Renal cortex interstitium (tissue), 11 donors: ENCODE data around the gene PRMT2. TPM values are rescaled to one million over a fixed set of nuclear protein-coding genes. Genes with fewer than 3 reads are reported as not detected.
A peak's percentile ranks its signal among the peaks of the same experiment; 100 is the strongest.
"Not testable (repeated sequence)": the region's sequence is repeated elsewhere in the genome, so short reads cannot be mapped to it uniquely, and the experiment has no call there.

Experiments
- DNase-seq, 11 donors: peaks; one replicate each; pipeline ENCODE4 v3.0.0-alpha.2; 2013; ENCODE audit warnings: low read depth in 9 of 11, low spot score in 4 of 11; ENCODE audit errors: extremely low read depth in 1 of 11
- polyA plus RNA-seq, 3 donors: library from polyadenylated mRNA; unstranded; fragments of 120-200 nt; gene quantifications; one replicate each; pipeline ENCODE4 v1.2.1, GENCODE V29; 2013; ENCODE audit not compliant: insufficient read length in 3 of 3

The PRMT2 gene
- polyA plus RNA-seq, 3 donors, result 119 to 132 (median 122) TPM

DNA sequence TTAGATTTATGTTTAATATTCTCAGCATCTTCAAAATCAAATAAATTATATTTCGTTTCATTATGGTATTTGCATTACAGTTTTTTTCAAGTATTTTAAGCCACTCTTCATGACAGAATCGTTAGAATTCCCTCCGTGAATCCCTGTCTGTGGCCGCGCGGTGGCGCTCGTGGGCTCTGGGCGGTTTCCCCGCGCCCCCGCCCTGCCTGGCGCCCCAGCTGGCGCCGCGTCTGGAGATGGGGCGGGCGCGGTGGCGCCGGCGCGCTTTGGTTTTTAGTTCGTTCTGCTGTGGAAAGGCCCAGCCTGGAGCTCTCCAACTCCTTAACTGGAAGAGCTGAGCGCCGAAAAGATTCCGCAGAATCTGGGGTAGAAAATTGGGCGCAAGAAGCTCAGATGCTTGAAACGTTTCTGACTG, 25.7 kb downstream of the PRMT2 start:
- DNase-seq, result peak in 10 of 11 donors; percentile 55 to 78 (median 70)

DNA sequence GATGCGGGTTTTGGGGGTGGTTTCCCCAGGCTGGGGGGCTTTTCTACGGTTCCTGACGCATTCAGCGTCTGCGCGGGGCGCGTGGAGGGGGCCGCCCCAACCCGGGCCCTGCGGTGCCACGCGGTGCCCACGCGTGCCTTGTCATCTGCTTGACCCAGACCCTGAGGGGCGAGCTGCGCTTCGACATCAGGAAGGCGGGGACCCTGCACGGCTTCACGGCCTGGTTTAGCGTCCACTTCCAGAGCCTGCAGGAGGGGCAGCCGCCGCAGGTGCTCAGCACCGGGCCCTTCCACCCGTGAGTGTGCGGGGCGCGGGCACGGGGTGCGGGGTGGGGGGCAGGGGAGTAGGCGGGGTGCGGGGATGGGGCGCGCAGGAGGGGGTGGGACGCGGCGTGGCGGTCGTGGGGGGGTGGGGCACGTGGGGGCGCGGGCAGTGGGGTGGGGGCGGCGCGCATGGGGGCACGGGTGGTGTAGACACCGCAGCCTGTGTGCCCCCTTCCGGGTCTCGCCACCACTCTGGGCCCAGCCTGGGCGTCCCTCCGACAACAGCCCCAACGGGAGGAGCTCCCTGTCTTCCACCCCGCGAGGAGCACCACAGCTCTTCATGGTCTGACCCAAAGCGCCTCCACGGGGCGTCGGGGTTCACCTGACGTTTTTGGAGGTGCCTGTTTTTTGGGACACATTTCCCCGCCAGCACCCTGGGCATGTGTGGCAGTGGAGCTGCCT, 26.3 kb downstream of the PRMT2 start:
- no peak for DNase-seq

DNA sequence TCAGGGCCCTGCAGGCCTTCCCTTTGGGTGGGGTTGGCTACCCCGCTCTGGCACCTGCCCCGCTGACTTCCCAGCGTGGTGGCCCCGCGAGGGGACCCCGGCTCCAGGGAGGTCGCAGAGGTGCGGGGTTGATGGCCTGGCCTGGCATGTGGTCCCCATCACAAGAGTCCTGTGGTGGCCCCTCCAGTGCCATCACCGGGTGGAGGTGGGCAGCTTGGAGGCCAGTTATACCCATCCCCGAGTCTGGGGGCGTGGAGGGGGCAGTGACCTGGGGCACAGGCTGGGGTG, 26.8 kb downstream of the PRMT2 start:
- no peak for DNase-seq

DNA sequence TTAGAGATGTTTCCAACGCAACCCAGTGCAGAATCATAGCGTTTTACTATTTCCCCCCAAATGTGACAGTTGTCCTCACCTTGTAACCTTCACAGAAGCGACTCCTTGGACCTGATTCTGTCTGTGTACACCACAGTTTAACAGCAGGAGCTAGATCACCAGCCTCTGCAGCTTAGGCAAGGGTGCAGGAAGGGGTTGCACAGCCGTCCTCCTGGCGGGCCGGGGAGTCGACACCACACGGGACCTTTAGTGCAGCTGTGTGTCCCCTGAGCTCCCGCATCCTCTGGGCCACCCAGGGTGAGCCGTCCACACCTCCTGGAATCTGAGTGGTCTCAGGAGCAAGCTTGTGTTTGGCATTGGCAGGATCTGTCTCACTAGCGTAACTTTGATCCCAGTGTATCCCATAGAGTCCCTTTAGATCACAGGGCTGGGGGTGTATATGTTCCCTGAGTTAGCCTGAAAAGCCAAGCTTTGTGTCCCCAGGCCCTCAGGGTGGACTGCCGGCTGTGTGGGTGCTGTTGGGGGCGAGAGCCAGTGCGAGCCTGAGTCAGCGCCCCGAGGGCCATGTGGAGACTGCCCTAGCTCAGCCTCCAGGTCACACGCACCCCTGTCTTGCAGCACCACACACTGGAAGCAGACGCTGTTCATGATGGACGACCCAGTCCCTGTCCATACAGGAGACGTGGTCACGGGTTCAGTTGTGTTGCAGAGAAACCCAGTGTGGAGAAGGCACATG, 27.5 kb downstream of the PRMT2 start:
- DNase-seq, result no peak

DNA sequence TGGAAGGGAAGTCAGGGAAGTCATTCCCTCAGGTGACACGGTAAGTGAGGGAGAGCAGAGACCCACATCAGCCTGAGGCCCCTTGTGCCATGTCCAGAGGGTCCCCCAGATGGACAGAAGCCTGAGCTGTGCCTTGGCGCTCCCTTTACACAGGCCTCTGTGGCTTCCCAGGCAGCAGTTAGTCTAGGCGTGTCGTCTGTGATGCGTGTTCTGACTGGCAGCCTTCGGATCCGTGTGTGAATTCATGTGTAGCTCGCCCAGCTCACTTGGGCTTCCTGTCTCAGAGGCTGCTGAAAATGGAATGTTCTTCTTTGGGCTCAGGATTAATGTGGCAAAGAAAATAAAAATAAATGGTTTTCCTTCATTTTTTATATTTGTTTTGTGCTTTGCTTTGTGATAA, 28.3 kb downstream of the PRMT2 start:
- no peak for DNase-seq

DNA sequence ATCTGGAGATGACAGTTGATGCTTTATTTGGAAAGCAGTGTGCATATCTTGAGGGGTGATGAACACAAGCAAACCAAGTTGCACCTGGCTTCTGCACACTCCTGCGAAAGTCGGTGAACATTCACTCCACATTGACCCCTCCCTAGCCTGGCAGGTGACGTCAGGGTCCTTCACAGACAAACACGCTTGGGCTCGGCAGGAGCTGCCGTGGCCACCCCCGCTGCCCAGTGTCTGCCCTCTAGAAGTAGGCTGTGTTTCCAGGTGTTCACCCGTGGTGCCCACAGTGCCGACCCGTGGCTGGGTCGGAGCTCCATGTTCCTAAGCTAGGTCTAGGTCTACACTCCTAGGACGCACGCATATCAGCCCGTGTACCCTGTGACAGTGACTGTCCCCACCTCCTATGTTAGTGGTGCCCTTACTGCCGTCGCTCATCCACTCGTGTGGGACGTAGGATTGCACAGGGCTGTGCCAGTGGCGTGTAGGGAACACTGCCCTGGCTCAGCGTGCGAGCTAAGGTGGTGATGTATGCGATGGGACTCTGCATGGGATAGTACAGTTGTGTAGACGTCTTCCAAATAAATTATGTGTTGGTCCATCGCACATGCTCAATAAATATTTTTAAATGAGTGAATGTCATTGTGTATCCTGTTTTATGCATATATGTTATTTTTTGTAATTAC, 29.0 kb downstream of the PRMT2 start:
- no peak for DNase-seq

DNA sequence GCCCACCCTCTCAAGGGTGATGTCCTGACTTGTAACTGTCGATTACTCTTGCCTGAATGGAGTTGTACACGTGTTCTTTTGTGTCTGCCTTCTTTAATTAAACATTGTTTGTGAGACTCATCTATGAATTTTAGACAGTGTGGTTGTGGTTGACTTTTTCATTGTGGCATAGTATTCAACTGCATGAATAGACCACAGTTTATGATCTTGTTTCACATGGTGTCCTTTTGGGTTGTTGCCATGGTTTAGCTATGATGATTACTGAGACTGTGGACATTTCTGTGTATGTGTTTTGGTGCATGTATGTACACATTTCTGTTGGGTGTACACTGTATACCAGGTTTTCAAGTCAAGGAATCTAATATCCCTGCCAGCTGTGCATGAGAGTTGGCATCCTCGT, 30.1 kb downstream of the PRMT2 start:
- DNase-seq, result no peak

DNA sequence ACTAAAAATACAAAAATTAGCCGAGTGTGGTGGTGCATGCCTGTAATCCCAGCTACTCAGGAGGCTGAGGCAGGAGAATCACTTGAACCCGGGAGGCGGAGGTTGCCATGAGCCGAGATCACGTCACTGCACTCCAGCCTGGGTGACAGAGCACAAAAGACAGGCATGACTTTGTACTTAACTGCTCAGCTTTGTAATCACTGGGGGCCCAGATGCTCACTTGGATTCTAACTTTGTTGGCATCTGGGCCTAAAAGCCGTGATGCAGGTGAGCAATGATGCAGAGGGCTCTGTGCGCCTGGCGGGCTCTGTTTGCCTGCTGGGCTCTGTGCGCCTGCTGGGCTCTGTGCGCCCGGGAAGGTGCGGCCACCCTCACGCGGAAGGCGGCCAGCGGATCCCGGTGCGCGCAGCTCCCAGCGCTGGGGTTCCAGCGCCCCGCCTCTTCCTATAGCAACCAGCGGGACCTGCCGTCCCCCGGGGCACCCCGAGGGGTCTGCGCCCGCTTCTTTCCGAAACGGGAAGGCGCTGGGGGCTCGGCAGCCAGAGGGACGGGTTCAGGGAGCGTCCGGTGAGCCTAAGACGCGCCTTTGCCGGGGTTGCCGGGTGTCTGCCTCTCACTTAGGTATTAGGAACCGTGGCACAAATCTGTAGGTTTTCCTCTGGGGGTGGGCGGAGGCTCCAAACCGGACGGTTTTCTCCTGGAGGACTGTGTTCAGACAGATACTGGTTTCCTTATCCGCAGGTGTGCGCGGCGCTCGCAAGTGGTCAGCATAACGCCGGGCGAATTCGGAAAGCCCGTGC, 31.7 kb downstream of the PRMT2 start:
- peak in 1 of 11 donors; percentile 2 for DNase-seq

DNA sequence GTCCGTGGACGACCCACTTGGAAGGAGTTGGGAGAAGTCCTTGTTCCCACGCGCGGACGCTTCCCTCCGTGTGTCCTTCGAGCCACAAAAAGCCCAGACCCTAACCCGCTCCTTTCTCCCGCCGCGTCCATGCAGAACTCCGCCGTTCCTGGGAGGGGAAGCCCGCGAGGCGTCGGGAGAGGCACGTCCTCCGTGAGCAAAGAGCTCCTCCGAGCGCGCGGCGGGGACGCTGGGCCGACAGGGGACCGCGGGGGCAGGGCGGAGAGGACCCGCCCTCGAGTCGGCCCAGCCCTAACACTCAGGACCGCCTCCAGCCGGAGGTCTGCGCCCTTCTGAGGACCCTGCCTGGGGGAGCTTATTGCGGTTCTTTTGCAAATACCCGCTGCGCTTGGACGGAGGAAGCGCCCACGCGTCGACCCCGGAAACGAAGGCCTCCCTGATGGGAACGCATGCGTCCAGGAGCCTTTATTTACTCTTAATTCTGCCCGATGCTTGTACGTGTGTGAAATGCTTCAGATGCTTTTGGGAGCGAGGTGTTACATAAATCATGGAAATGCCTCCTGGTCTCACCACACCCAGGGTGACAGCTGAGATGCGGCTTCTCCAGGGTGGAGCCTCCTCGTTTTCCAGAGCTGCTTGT, 32.4 kb downstream of the PRMT2 start:
- peak in 2 of 11 donors; percentile 21 to 23 for DNase-seq

DNA sequence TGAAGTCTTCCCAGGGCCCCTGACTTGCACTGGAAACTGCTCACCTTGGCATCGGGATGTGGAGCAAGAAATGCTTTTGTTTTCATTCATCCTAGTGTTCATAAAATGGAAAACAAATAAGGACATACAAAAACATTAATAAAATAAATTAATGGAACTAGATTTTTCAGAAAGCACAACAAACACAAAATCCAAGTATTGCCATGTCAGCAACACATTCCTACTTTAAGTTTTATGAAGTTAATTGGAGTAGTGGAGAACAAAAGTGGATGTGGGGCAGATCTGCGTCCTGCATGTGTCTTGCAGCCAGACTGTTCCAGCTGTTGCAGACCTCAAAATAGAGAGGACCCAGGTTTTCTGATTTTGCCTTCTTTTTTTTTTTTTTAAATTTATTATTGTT, 32.9 kb downstream of the PRMT2 start:
- no peak for DNase-seq

DNA sequence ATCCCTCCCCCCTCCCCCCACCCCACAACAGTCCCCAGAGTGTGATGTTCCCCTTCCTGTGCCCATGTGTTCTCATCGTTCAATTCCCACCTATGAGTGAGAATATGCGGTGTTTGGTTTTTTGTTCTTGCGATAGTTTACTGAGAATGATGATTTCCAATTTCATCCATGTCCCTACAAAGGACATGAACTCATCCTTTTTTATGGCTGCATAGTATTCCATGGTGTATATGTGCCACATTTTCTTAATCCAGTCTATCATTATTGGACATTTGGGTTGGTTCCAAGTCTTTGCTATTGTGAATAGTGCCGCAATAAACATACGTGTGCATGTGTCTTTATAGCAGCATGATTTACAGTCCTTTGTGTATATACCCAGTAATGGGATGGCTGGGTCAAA, 33.4 kb downstream of the PRMT2 start:
- DNase-seq, result not testable (repeated sequence)

DNA sequence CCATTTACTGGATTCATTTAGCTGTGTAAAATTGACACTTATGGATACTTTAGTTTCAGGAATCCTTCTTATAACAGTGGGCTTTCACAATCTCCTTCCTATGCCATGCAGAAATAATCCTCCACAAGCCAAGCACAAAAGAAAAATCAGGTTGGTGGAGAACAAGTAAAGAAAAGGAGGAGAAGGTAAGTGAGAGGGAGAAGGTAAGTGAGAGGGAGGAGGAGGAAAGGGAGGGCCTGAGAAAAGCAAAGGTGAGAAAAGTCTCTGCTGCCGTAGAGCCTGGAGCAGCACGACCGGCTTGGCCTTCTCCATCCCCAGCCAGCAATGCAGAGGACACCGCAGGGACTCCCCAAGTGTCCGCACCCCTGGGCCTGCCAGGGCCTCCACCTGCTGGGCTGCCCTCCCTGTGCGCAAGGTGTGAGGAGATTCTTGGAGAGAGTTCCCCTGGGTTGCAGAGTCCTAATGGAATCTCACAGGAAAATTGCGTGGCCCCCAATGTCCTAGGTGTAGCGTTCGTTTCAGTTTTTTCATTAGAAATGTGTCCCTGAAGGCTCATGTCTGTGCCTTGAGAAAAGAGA, 39.0 kb downstream of the PRMT2 start:
- DNase-seq, result no peak

DNA sequence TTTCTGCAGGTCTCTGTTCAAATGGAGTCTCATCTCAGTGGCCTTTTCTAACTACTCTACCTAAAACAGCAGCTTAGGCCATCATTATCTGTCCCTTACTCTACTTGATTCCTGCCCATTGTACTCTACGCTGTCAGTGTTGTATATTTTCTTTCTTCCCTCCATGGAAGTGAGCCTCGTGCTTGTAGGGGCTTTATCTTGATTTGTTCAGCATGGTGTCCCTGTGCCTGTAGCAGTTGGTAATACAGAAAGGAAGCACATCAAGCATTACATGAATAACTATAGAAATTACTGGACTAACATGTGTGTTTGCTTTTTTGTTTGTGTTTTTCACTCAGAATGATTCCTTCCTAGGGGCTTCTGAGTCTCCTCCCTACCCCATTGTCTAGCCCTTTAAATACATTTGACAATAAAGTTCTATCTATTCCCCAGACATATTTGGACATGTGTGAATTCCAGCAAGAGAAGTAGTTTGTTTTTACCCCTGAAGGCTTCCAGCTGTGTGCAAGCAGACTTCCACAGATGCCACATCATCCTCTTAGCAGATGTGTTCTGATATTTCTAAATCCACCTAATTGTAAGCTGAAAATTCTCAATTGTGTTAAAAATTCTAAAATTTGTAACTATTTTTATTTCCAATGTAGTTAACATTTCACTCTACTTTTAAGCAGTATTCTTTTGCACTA, 40.3 kb downstream of the PRMT2 start:
- no peak for DNase-seq

DNA sequence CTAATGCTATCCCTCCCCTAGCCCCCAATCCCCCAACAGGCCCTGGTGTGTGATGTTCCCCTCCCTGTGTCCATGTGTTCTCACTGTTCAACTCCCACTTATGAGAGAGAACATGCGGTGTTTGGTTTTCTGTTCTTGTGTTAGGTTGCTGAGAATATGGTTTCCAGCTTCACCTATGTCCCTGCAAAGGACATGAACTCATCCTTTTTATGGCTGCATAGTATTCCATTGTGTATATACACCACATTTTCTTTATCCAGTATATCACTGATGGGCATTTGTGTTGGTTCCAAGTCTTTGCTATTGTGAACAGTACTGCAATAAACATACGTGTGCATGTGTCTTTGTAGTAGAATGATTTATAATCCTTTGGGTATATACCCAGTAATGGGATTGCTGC, 41.1 kb downstream of the PRMT2 start:
- DNase-seq, result not testable (repeated sequence)

DNA sequence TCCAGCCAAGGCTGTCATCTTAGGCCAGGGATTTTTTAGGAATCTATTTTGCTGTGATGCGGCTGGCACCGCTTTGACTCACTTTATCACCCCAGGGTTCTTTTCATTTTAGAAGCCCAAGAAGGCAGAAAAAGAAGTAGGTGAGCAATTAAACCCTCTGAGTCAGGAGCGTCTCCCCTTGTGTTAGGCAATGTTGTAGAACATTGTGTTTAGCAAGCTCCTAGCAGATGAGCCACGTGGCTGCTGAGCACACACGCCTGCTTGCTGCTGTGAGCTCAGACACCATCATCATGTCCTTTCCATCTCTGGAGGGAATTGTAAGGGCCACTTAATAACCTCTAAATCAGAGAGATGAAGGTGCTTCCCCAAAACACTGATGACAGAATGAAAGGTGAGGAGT, 46.1 kb downstream of the PRMT2 start:
- not testable (repeated sequence) for DNase-seq

DNA sequence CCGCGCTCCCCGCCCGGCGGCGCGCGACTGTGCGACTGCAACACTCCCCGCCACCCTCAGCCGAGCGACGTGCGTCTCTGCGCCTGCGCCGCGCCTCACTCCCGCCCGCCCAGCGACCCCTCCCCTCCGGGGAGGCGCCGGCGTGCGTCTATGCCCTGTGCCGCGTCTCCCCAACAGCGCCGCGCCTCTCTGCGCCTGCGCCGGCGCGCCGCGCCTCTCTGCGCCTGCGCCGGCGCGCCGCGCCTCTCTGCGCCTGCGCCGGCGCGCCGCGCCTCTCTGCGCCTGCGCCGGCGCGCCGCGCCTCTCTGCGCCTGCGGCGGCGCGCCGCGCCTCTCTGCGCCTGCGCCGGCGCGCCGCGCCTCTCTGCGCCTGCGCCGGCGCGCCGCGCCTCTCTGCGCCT, 63.2 kb downstream of the PRMT2 start:
- DNase-seq, result not testable (repeated sequence)

DNA sequence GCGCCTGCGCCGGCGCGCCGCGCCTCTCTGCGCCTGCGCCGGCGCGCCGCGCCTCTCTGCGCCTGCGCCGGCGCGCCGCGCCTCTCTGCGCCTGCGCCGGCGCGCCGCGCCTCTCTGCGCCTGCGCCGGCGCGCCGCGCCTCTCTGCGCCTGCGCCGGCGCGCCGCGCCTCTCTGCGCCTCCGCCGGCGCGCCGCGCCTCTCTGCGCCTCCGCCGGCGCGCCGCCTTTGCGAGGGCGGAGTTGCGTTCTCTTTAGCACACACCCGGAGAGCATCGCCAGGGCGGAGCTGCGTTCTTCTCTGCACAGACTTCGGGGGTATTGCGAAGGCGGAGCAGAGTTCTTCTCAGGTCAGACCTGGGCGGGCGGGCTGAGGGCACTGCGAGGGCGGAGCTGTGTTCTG, 63.6 kb downstream of the PRMT2 start:
- not testable (repeated sequence) for DNase-seq
